PC-3 (cell line): ENCODE measurements around the gene PRSS35. TPM values are rescaled to one million over a fixed set of nuclear protein-coding genes. Genes with fewer than 3 reads are reported as not detected.
A peak's percentile ranks its signal among the peaks of the same experiment; 100 is the strongest.

Source experiments
- ATAC-seq: fragments of 200-7000 bp; cut with Tn5 transposase; 2 replicates; pipeline ENCODE4 v1.9.1; 2020; ENCODE audit warnings: mild to moderate bottlenecking, moderate library complexity
- BruUV-seq: library from RNA; stranded (reverse); fragments of 400-500 nt; replicated peaks from 2 replicates; lab custom pipeline; 2021; lab: Mats Ljungman, UMichigan
- CTCF ChIA-PET: fragments of 300-600 bp; sonication (Branson Sonifier 250); formaldehyde crosslinking; loops from one replicate; lab custom pipeline; 2022; ENCODE audit warnings: antibody characterized with exemption; lab: Charles Lee
- POLR2A ChIA-PET: fragments of 300-600 bp; sonication (Branson Sonifier 250); formaldehyde crosslinking; loops from one replicate; lab custom pipeline; 2022; ENCODE audit warnings: antibody characterized with exemption; ENCODE audit not compliant: unreplicated experiment; lab: Charles Lee
- DNase-seq: peaks from one replicate; pipeline ENCODE4 v3.0.0-alpha.2; 2015
- H2AFZ ChIP-seq: fragments of 300-600 bp; sonication (generic); 2 replicates; pipeline ENCODE4 v1.6.0; 2016; ENCODE audit warnings: antibody characterized with exemption, low read length
- H3F3A ChIP-seq: fragments of 300-600 bp; sonication (generic); one replicate; pipeline ENCODE4 v1.6.0; 2017; ENCODE audit warnings: antibody characterized with exemption, low read length, control low read depth, mild to moderate bottlenecking; ENCODE audit not compliant: unreplicated experiment
- H3K27ac ChIP-seq: fragments of 300-600 bp; sonication (generic); 2 replicates; pipeline ENCODE4 v1.5.1; 2016; ENCODE audit warnings: mild to moderate bottlenecking, low read length
- H3K27me3 ChIP-seq: fragments of 300-600 bp; sonication (generic); 2 replicates; pipeline ENCODE4 v1.6.1; 2016; ENCODE audit warnings: low read length, mixed read lengths
- H3K36me3 ChIP-seq: fragments of 300-600 bp; sonication (generic); 2 replicates; pipeline ENCODE4 v1.6.1; 2016; ENCODE audit warnings: low read depth, mixed run types, low read length, mixed read lengths
- H3K4me1 ChIP-seq: fragments of 300-600 bp; sonication (generic); 2 replicates; pipeline ENCODE4 v1.5.1; 2016; ENCODE audit warnings: low read length; ENCODE audit not compliant: insufficient read depth
- H3K4me2 ChIP-seq: fragments of 300-600 bp; sonication (generic); 2 replicates; pipeline ENCODE4 v1.6.0; 2016; ENCODE audit warnings: low read length
- H3K4me3 ChIP-seq: fragments of 300-600 bp; sonication (generic); 2 replicates; pipeline ENCODE4 v1.5.1; 2016; ENCODE audit warnings: mild to moderate bottlenecking, low read length, mixed read lengths
- H3K79me2 ChIP-seq: fragments of 300-600 bp; sonication (generic); 2 replicates; pipeline ENCODE4 v1.6.1; 2017; ENCODE audit warnings: low read length, mixed read lengths
- H3K9ac ChIP-seq: fragments of 300-600 bp; sonication (generic); 2 replicates; pipeline ENCODE4 v1.6.0; 2016; ENCODE audit warnings: mild to moderate bottlenecking, low read length
- H3K9me2 ChIP-seq: fragments of 300-600 bp; sonication (generic); replicated peaks from 2 replicates; pipeline ENCODE4 v1.6.1; 2016; ENCODE audit warnings: mixed run types, low read length, mixed read lengths
- H3K9me3 ChIP-seq: fragments of 300-600 bp; sonication (generic); 2 replicates; pipeline ENCODE4 v1.6.1; 2016; ENCODE audit warnings: low read length, mixed read lengths
- H4K20me1 ChIP-seq: fragments of 300-600 bp; sonication (generic); 2 replicates; pipeline ENCODE4 v1.6.1; 2016; ENCODE audit warnings: low read length, mixed read lengths
- CTCF ChIP-seq: fragments of 300-600 bp; sonication (generic); conservative IDR thresholded peaks from 2 replicates; pipeline ENCODE4 v1.5.1; 2017; ENCODE audit warnings: antibody characterized with exemption, low read depth, mild to moderate bottlenecking, low read length
- EZH2 ChIP-seq: fragments of 300-600 bp; sonication (generic); IDR thresholded peaks from one replicate; pipeline ENCODE4 v1.6.1; 2017; ENCODE audit warnings: antibody characterized with exemption, mild to moderate bottlenecking, low read length; ENCODE audit not compliant: unreplicated experiment
- EZH2phosphoT487 ChIP-seq: fragments of 300-600 bp; sonication (generic); IDR thresholded peaks from 2 replicates; pipeline ENCODE4 v1.6.1; 2018; ENCODE audit warnings: mild to moderate bottlenecking, antibody characterized with exemption, low read length, borderline replicate concordance
- intact Hi-C: fragments of 100-400 bp; cut with micrococcal nuclease; formaldehyde crosslinking; loops from 2 replicates; pipeline ENCODE4 v1.9.0; 2023
- total RNA-seq: library from RNA; depleted of rRNA; stranded (reverse); fragments of >200 nt; gene quantifications from 2 replicates; pipeline ENCODE4 v1.2.3, GENCODE V29; 2014

PRSS35 gene
- total RNA-seq, 1 experiment from 2014 or later = 1.7 TPM

GRCh38 chr6:83505356-83505755, 7.0 kb upstream of the PRSS35 start:
- Histone ChIP-seq H3K27me3 (no peaks in the 10 kb centered on the region), H3K4me2 (no peak overlapping the region), H2AFZ (no peak overlapping the region), H3K27ac (no peak overlapping the region), H3K79me2 (no peaks in the 10 kb centered on the region), H3K4me3 (no peak overlapping the region), H4K20me1 (no peaks in the 10 kb centered on the region), H3K9me3 (no peaks in the 10 kb centered on the region), H3F3A (no peaks in the 10 kb centered on the region), H3K9me2 (no peaks in the 10 kb centered on the region), H3K36me3 (no peaks in the 10 kb centered on the region), H3K4me1 (peaks cover 8% of the 10 kb centered on the region; the same call in 1 of the 2 replicates), H3K9ac (no peak overlapping the region)
- no peak for TF ChIP-seq EZH2
- TF ChIP-seq EZH2phosphoT487 = no peak
- TF ChIP-seq CTCF = no peak
- intact Hi-C loops = no loop called here
- ChIA-PET POLR2A (no interaction called here), CTCF (no interaction called here)
- no peak for ATAC-seq
- no peak for DNase-seq
- BruUV-seq = no TSS peak

DNA sequence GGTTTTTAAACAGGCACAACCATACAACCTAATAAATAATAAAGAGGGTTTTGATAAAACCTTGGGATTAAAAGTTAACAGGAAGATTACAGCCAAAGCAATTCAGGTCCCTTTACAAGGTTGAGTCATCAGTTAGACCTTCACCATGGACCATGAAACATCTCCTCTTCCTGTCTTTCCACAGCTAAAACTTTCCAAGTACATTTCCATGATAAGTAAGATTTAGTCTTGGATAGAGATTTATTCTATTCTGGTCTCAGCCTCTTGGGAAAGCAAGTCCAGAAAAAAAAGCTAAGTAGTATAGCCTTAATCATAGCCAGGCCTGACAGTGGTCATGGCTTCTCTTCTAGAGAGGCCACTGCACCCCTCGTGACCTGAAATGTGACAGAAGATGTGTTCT, 2.9 kb upstream of the PRSS35 start:
- TF ChIP-seq EZH2 = no peak
- no peak for TF ChIP-seq EZH2phosphoT487
- TF ChIP-seq CTCF = no peak
- CTCF ChIA-PET = no interaction called here
- intact Hi-C loops = no loop called here
- Histone ChIP-seq H3K36me3 (no peaks in the 10 kb centered on the region), H3K79me2 (no peaks in the 10 kb centered on the region), H3K27ac (no peak overlapping the region), H3K9me2 (no peaks in the 10 kb centered on the region), H3K27me3 (no peaks in the 10 kb centered on the region), H3K9ac (no peak overlapping the region), H3K4me3 (no peak overlapping the region), H3K4me2 (no peak overlapping the region), H3K4me1 (peaks cover 18% of the 10 kb centered on the region), H3F3A (no peaks in the 10 kb centered on the region), H3K9me3 (no peaks in the 10 kb centered on the region), H2AFZ (no peak overlapping the region), H4K20me1 (no peaks in the 10 kb centered on the region)
- POLR2A ChIA-PET = interaction anchor here (0.5 kb wide), 1 partner anchor 161 kb away, joined by 3 read pairs; no protein-coding TSS in a partner anchor
- DNase-seq (peak; percentile 19), ATAC-seq (peak; percentile 24)
- BruUV-seq = no TSS peak

DNA sequence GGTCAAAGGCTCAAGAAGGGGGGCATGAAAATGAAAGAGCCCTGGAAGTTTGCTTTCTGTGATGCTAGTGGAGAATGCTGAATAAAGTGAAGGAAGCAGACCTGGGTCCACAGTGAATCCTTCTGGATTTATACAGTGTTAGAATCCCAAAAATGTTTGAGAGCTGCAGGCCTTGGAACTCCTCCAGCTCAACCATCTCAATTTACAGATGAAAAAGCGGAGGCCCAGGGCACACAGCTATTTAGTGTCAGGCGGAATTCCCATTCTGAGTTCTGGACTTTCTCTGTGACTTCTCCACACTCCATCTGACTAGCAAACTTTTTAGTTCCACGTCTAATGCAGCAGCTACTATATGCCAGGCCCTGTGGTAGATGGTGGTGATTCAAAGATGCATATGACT, 1.5 kb upstream of the PRSS35 start:
- CTCF ChIA-PET = interaction anchor here (0.5 kb wide), 1 partner anchor 166 kb away, joined by 4 read pairs; no protein-coding TSS in a partner anchor
- intact Hi-C loops = loop anchor here (5.0 kb wide), 1 partner anchor 78 kb away; the partner anchor contains the start of gene ME1

More for the DNA sequence above, 1.5 kb upstream of the PRSS35 start:
- POLR2A ChIA-PET = interaction anchor here (0.6 kb wide), 1 partner anchor 92 kb away, joined by 4 read pairs; no protein-coding TSS in a partner anchor
- no peak for TF ChIP-seq CTCF
- no peak for TF ChIP-seq EZH2phosphoT487
- TF ChIP-seq EZH2 = no peak
- Histone ChIP-seq H2AFZ (no peak overlapping the region), H3K4me1 (peaks cover 22% of the 10 kb centered on the region), H3K79me2 (no peaks in the 10 kb centered on the region), H3K27me3 (no peaks in the 10 kb centered on the region), H3K9me3 (no peaks in the 10 kb centered on the region), H3K36me3 (no peaks in the 10 kb centered on the region), H4K20me1 (no peaks in the 10 kb centered on the region), H3F3A (no peaks in the 10 kb centered on the region), H3K4me2 (no peak overlapping the region), H3K4me3 (no peak overlapping the region), H3K27ac (no peak overlapping the region), H3K9ac (no peak overlapping the region), H3K9me2 (no peaks in the 10 kb centered on the region)
- no peak for DNase-seq
- BruUV-seq = no TSS peak
- ATAC-seq = no peak
